CD4-positive, alpha-beta T cell treated with Interleukin-17A for 4 hours (primary cell): ENCODE measurements around the gene GNAZ.

Source experiments
- DNase-seq: peaks from one replicate; pipeline ENCODE4 v3.0.0-alpha.2; 2020; ENCODE audit warnings: mixed read lengths

The GNAZ gene

DNA sequence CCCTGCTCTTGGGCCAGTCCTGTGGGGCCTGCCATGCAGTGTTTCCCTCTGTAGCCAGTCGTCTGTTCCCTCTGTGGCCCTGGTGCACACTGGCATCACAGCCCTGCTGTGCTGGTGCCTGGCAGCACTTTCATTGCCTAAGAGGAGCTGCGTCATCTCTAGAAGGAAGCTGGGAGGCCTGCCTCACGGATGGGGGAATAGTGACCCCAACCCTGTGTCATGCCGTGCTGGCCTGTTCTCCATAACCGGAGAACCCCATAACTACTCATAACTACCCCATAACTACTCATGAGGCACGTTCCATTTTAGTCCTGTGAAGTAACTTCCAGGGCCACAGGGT is 88.9 kb downstream of the GNAZ start:
- no peak for DNase-seq

DNA sequence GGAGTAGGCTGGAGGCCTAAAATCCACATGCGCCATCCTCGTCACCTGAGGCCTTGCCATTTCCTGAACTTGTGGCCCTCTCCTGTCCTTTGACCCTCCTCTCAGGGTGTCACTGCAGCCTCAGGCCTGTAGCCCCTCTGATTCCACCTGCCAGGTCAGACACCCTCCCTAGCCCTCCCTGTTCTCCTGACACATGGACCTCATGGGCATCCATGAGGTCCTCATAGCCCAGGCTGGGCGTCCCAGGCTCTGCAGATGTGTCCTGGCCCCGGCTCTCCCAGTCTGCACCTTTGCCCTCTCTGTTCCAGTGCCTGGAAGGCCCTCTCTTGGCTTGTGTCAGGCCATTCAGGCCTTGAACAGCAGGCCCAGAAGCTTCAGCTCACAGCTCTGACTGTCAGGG is 90.7 kb downstream of the GNAZ start:
- DNase-seq = no peak

DNA sequence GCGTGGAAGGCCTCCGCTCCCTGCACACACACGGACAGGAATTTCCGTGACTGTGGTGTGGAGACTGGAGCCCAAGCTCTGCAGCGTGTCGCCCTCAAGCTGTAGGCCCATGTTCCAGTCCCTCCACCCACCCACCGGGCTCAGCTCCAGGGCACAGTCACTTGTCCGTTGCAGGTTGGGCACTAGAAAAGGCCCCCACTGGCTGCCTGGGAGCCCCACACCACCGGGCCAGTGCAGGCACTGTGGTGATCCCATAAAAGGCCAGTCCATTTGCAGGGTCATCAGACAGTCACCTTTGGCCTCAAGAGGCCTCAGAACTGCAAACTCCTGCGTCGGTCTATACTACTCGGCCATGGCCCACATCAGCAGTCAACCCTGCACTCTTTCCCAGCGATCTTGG is 91.3 kb downstream of the GNAZ start:
- no peak for DNase-seq

DNA sequence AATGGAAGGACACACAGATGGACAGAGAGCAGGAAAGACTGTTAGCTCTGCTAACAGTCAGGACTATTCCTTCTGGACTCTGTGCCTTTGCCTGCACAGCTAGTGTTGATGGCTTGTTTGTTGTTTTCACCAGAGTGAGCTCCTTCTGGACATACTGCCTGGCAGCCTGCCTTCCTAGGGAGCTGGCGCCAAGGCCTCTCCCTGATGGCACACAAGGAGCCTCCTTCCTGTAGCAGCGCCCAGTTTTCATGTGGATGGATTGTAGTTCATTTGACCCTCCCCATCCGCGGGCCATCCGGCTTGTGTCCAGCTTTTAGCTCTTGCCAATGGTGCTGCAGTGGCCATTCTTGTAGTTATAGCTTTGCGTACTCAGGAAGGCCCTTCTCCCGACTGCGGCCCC is 93.3 kb downstream of the GNAZ start:
- no peak for DNase-seq

DNA sequence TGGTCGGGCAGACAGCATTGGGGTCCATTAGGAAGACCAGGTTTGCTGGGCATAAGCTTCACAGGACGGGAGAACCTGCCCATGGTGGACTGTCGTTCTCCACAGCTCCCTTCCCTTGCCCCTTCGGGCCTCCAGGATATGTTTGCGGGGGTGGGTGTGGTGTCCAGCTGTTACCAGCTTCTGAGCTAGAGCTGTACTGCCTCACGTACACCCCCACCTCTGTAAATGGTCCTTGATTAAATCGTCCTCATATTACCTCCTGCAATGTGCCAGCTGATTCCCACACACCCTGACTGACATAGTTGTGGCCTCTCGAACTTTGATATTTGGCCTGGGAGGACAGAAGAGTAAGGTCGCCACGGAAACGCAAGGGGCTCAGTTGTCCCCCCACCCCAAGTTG is 93.8 kb downstream of the GNAZ start:
- no peak for DNase-seq

DNA sequence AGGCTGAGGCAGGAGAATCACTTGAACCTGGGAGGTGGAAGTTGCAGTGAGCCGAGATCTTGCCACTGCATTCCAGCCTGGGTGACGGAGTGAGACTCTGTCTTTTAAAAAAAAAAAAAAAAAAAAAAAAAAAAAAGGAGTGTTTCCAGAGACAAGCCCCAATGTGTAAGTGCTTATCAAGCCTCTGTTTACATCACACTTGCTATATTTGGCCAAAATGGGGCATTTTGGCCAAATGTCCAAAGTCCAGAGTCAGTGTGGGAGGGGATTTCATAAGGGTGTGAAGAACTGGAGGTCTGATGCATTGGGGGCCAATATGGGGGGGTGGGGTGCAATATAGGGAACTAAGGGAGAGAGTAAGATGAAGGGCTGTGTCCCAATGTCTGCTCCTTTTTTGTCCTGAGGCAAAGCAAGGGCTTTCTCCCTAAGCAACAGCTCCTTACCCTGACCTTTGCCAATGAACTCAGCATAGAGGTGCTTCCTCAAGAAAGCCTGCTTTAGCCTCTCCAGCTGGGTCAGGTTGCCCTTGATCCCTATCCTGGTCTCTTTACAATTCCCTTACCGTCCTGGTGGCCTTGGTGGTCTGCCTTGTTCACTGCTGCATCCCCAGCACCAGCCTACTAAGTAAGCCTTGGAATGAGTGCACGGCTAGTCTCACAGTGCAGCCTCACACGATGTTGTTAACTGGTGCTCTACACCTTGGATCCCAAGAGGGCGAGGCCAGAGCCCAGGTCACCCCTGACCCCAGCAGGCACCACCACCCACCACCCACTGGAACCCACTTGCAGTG is 95.9 kb downstream of the GNAZ start:
- no peak for DNase-seq

DNA sequence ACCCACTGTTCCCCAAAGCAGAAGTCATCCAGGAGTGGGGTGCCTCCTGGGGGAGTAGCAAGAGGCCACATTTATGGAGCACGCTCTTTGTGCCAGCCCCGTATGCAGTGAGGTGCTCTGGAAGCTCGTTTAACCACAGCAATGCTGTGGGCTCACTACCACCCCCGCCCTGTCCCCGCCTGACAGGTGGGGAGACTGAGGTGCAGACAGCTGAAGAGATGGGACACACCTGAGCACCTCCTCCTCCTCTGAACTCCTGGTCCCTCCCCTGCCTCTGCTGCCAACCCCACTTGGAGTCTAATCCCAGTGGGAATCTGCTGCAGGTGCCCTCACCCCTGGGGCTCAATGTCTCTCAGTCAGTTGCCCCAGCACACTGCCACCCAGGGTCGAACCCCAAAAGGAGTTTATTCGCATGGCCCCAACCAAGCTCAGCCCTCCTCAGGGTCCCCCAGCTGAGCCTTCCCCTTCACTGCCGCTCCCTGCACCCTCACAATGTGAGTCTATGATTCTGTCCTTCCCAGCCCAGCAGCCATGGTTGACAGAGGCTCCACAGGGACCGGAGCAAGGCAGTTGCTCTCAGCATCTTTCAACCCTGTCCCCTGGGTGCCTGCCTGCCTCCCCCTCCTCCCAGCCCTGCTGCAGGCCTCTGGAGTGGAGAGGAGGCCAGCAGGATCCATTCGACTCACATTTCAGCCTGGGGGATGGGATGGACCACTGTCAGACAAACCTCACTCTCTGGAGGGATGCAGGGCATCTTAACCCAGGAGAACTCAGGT is 96.7 kb downstream of the GNAZ start:
- DNase-seq = no peak

DNA sequence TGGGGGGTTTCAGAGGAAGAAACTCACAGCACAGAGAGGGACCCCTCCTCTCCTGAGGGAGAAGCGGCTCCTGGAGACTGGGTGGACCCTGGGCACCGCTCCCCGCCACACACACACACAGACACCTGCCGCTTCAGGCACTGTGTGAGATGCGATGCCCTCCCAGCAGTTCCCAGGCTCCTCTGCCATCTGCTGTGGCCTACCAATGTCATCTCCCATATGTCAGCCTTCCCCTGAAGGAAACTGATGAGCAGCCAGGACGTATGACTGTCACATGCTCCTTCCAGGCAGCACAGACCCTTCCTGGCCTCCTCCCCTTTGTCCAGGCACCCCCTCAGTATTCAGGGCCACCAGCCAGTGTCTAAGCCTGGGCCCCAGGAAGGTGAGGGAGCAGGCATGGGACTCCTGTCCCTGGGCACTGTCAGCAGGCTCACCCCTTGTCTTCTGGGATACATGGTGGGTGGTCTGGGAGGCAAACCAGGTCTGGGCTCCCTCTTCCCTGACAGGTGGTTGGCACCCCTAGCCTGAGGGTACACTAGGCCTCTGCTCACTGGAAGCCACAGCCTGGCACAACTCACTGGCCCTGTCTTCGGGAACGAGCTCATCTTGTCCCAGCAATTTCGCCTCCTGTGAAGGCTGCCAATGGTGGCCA is 98.2 kb downstream of the GNAZ start:
- DNase-seq = no peak

DNA sequence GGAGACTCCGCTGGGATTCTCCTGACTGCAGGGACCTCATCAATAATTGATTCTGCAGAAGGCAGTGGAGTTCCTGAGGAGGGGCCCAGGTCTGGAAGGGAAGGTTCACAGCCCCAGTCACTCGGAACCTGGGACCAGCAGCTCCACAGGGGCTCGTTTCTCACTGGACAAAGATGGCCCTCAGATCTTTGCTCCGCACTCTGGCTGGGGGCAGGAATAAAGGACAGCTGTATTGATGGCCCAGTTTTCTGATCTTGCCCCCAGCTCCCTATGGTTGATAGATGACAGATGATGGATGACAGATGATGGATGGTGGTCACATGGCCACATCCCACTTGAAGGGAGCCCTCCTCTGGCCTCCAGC is 98.7 kb downstream of the GNAZ start:
- DNase-seq = no peak
